ENCODE results near the gene SHROOM1.
"Not testable (repeated sequence)": the region's sequence is repeated elsewhere in the genome, so short reads cannot be mapped to it uniquely, and the experiment has no call there.

Gene SHROOM1

DNA sequence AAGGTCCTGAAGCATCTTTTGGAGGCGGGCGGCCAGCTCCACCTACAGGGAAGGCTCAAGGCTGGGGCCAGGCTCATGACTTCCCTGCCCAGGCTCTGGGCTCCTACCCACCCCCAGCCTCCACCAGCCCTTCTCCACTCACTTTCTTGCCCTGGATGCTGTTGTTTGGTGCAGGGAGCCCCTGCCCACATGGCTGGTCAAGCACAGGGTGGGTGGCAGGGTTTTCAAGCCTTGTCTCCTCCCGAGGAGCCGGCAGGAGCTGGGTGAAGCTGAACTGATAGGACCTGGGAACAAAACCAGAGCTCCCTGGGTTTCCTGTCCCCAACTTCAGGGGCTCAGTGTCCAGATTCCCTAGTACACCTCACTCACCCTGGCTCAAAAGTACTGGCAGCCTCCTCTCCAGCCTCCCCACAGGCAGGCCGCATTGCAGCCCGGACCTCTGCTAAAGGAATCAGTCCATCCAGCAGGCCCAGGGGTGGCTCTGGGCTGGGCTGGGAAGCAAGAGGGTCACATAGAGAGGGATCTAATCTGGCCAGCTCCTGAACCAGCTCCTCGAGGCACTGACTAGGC, 6.9 kb downstream of the SHROOM1 start:
- DNase-seq = no peak

- no peak for DNase-seq
Observed at GRCh38 chr5:132822650-132823480, 7.6 kb downstream of the SHROOM1 start.

DNA sequence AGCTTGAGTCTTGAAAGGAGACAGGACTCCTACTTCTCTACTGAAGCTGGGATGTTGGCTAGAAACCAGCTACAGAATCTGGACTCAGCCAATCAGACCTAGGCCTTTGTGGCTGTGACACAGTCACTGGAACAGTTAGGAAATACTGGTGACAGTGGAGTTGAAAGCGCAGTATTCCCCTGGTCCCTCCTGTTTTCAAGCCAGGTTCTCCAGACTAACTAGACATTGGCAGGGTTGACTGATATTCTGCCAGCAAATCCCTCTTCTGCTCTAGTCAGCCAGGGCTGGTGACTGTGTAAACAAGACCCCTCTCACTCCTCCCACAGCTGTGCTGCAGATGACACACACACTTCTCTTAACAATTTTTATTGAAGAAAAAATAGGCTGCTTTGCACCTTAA, 8.7 kb downstream of the SHROOM1 start:
- DNase-seq = peak in 1 of 2 experiments; percentile 52

DNA sequence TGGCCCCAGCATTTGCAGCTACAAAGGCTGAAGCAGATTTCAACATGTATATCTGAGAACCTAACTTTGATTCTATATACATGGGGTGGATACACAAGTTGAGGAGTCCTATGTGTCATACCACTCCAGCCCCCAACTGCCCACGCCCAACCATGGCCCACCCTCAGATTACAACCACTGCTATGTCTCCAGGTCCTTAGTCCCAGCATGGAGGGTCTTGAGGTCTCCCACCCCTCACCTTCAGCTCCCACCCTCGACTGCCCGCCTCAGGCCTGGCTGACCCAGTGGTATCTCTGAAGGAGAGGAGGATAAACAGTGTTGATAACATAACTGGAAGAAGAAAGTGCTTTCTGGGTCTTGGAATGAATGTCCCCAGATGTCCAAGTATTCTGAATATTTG, 9.1 kb downstream of the SHROOM1 start:
- no peak for DNase-seq

GRCh38 chr5:132820162-132820754, 10.2 kb downstream of the SHROOM1 start:
- DNase-seq = peak; percentile 53 to 85

DNA sequence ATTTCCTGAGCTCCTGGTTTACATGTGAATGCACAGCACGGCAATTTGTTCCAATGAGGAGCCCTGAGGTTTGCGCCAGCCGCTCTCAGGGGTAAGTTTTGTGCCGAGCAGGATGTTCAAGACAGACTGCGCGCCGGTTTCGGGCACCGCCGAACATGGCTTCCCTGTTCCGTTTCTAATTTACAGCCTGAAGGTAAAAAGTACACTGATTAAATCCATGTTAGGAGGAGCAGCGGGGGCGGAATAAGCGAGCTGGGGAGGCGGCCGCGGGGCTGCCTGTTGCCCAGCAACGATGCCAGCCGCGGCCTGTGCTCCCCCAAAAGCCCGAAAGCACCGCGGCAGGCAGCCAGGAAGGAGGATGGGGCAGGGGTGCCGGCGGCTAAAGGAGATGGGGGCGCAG, 11.0 kb downstream of the SHROOM1 start:
- DNase-seq = no peak

DNA sequence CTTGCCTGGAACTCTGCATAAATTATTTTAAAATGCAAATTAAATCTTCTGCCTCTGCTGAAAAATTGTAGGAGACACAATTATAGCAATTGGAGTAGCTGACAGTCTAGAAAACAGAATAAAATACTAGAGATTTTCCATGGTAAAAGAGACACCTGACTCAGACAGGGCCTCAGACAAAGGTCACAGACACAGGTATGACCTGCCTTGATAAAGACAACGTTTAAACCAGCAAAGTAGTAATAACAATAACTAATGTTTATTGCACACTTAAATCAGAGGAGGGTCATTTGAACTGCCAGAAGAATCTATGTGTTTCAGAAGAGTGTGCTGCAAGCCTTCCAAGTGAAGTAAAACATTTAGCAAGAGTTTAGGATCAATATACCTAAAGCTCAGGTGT, 13.4 kb downstream of the SHROOM1 start:
- DNase-seq = no peak

DNA sequence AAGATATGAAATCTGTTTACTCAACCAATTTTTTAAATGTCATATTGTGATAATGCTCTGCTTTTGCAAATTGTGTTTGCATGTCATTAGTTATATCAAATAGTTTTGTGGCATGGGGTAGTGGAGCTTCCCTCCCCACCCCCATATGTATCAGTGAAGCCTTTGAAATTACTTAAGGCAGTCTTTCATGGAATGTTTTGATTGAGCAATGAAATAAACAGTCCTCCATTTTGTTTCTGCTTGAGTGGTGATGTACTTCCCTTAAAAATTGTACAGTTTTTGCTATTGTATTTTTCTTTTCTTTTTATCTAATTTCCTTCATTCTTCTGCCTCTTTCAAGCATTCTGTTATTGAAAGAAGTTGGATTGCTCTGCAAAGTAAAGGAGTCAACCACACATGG, 13.9 kb downstream of the SHROOM1 start:
- DNase-seq = no peak

GRCh38 chr5:132816083-132816482, 14.4 kb downstream of the SHROOM1 start:
- DNase-seq = no peak

DNA sequence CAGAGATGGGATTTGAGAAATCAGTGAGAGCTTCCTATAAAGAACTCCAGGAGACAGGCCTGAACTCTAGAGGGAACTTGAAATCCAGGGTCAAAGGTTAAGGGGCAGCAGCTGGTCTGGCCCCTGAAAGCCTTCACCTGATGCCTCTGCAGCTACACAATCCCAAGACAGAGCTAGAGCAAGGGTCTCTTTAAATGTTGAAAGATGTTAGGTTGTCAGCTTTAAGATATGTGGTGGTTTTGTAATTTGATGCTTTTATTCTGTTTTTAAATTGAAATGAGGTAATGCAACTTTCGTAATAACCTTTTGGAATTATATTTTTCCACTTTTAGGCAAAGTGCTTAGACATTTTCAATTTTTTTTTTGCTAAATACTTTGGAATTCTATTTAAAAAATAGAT, 15.0 kb downstream of the SHROOM1 start:
- no peak for DNase-seq

DNA sequence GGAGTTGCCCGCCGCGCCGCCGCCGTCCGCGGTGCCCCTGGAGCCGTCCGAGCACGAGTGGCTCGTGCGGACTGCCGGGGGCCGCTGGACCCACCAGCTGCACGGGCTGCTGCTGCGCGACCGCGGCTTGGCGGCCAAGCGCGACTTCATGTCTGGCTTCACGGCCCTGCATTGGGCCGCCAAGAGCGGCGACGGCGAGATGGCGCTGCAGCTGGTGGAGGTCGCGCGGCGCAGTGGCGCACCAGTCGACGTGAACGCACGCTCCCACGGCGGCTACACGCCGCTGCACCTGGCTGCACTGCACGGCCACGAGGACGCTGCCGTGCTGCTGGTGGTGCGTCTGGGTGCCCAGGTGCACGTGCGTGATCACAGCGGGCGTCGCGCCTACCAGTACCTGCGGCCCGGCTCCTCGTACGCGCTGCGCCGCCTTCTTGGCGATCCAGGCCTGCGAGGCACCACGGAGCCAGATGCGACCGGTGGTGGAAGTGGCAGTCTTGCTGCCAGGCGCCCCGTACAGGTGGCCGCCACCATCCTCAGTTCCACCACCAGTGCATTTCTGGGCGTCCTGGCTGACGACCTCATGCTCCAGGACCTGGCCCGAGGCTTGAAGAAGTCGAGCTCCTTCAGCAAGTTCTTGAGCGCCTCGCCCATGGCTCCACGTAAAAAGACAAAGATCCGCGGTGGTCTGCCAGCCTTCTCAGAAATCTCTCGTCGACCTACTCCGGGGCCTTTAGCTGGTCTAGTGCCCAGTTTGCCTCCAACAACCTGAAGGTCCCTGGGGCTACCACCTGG, 15.7 kb downstream of the SHROOM1 start:
- DNase-seq = no peak

DNA sequence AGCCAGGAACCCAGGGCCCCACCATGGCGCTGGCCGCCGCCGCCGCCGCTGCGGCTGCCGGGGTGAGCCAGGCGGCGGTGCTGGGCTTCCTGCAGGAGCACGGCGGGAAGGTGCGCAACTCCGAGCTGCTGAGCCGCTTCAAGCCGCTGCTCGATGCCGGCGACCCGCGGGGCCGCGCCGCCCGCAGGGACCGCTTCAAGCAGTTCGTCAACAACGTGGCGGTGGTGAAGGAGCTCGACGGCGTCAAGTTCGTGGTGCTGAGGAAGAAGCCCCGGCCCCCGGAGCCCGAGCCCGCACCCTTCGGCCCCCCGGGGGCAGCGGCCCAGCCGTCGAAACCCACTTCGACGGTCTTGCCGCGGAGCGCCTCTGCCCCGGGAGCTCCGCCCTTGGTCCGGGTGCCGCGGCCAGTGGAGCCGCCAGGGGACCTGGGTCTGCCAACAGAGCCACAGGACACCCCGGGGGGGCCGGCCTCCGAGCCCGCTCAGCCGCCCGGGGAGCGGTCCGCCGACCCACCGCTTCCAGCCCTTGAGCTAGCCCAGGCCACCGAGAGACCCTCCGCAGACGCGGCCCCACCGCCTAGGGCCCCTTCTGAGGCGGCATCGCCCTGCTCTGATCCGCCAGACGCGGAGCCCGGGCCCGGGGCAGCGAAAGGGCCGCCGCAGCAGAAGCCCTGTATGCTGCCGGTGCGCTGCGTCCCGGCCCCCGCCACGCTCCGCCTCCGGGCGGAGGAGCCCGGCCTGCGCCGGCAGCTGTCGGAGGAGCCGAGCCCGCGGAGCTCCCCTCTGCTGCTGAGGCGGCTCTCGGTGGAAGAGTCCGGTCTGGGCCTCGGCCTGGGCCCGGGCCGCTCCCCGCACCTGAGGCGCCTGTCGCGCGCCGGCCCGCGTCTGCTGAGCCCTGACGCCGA, 16.6 kb downstream of the SHROOM1 start:
- no peak for DNase-seq

DNA sequence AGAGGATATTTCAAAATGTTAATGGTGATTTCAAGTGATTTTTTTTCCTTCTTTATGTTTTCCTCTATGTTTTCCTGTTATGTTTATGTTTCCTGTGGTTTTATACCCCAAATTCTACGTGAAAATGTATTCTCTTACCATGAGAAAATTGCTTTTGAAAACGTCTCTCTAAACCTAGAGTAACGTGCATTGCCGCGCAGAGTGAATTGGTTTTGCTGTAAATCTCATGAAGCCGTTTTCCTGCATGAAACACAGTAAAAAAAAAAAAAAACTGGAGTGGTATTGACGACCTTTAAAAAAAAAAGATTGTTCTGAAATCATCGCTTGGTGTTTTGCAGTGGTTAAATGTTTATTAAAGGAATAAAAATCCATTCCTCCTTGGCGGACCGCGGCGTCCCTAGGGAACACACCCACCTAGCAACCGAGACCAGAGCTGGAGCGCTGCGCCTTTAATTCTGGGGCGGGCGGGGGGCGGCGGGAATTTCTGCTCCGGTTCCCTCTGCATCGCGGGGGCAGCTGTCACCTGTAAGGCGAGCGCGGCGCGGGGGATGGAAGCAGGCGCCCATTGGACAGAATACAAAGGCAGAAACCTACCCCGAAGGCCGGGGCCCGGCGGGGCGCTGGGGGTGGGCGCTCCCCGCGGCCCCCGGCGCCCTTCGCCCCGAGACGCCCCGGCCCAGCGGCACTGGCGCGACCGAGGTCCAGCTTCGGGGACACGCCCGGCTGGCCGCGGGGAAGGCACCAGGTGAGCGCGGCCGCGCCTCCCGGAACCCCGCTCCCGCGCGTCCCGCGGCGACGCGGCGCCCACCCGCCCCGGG, 17.5 kb downstream of the SHROOM1 start, which contains the start of gene SOWAHA:
SOWAHA (plus strand) TSS at position 522 of the 818 bp plus-strand sequence. CDS start 320 bp downstream, outside the sequence.
- no peak for DNase-seq

GRCh38 chr5:132812123-132812765, 18.2 kb downstream of the SHROOM1 start:
- DNase-seq = no peak

GRCh38 chr5:132810605-132811004, 19.8 kb downstream of the SHROOM1 start:
- no peak for DNase-seq

DNA sequence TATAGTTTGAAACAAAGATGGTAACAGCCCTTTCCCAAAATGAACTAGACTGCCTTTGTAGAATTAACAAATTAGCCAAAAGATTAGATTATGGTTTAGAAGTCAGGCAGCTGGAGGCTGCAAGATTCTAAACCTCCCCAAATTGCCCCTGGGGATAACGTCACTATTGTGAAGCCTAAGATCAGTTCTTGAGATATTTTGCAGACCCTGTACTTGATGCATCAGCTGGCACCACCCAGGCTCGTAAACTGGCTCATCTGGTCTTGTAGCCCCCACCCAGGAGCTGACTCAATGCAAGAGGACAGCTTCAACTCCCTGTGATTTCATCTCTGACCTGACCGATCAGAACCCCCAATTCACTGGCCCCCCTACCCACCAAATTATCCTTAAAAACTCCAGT, 21.6 kb downstream of the SHROOM1 start:
- no peak for DNase-seq

DNA sequence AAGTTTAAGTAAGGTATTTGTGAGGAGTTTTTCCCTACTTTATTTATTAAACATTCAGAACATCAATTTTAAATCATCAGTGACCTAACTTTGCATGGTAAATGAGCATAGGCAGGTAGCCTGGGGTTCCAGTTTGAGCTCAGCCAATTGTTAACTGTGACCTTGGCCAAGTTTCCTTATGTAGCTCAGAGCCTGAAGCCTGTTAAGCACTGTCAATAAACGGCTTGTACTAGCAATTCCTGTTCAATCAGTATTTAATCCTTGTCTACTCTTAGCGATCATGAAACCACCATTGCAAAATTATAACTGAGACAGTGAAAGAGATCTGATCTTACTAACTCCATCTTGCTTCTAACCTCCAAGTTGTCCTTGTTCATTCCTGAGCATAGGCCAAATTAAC, 22.0 kb downstream of the SHROOM1 start:
- no peak for DNase-seq

- DNase-seq = no peak
Observed at GRCh38 chr5:132807163-132807838, 23.1 kb downstream of the SHROOM1 start.

DNA sequence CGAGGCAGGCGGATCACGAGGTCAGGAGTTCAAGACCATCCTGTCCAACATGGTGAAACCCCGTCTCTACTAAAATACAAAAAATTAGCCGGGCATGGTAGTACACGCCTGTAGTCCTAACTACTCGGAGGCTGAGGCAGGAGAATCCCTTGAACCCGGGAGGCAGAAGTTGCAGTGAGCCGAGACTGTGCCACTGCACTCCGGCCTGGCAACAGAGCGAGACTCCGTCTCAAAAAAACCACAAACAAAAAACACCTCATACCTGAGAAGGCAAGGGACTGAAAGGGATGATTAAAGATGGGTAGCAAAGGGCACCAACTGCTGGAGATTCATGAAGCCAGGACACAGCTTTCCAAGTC, 23.7 kb downstream of the SHROOM1 start:
- DNase-seq = not testable (repeated sequence)

DNA sequence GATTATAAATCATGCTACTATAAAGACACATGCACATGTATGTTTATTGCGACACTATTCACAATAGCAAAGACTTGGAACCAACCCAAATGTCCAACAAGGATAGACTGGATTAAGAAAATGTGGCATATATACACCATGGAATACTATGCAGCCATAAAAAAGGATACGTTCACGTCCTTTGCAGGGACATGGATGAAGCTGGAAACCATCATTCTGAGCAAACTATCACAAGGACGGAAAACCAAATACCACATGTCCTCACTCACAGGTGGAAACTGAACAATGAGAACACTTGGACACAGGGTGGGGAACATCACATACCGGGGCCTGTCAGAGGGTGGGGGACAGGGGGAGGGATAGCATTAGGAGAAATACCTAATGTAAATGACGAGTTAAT, 24.6 kb downstream of the SHROOM1 start:
- DNase-seq = not testable (repeated sequence)

Data from NCI-H446 (cell line).